NT2/D1 (cell line): ENCODE results near the gene NTM.

Experiments
- YY1 ChIP-seq: IDR thresholded peaks from 2 replicates; pipeline ENCODE4 v1.6.1; 2011; ENCODE audit not compliant: insufficient read length, insufficient read depth
- ZNF274 ChIP-seq: IDR thresholded peaks from 2 replicates; pipeline ENCODE4 v1.6.1; 2011; ENCODE audit warnings: mild to moderate bottlenecking, low read depth, low read length

DNA sequence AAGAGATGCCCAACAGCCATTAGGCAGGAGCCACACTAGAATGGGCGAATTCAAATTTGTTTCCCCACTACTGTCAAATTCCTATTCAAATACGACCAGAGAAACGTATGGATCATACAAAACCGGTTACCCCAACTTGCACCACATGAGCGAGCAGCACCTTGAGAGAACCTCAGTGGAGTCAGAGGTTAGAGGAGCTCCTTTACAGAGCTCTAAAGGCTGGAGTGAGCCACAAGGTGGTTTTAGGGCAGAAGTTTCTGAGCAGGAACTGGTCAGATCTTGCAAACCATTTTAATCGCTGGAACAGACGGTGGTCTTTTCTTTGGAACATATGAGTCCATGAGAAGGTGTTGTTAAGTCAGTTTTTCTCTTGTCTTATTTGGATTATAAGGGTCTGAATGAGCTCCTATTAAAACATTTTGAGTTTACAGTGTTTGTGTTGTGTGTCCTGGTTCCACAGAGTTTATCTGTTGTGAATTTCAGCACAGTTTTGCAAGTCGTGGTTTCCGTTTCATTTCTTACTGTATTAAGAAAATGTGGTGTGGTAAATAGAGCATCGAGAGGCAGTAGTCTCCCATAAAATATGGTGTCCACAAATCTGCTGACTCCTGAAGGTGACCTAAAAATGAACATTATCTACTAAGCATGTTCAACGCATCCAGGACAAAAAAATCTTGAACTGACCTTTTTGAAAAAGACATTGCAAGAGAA lies 471.7 kb downstream of the NTM start:
- no peak for TF ChIP-seq YY1
- TF ChIP-seq ZNF274, result no peak
